ENCODE data around the gene NHLRC2. TPM values are rescaled to one million over a fixed set of nuclear protein-coding genes. Genes with fewer than 3 reads are reported as not detected.

The NHLRC2 gene
- total RNA-seq, 1 donor from 2014 or later, result 43.6 TPM

DNA sequence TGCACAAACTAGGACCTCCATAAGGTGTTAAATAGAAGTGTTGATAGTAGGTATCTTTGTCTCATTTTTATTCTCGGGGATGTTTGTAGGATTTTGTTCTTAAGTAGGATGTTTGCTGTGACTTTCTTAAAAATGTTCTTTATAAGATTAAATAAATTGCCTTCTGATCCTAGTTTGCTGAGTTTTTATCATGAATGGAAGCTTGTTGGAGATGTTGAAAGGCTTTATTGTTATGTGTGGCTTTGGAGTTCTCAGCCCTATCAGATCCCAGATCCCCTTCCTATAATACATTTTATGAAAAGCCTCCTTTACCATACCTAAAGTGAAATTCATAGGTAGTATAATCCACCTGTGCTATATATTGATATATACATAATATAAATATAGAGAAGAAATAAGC lies 40.1 kb downstream of the NHLRC2 start:
- H3K4me1 Mint-ChIP-seq (ENCODE audit: low read depth), result peaks cover 16% of the 10 kb centered on the region
- no peak overlapping the region for H3K27ac Mint-ChIP-seq
- DNase-seq (ENCODE audit: low spot score, unreplicated experiment), result no peak
- H3K4me3 Mint-ChIP-seq (ENCODE audit: low read depth), result no peak overlapping the region
- peaks cover 20% of the 10 kb centered on the region for H3K36me3 Mint-ChIP-seq (ENCODE audit: insufficient read depth)
- TF ChIP-seq, protein P1, sequence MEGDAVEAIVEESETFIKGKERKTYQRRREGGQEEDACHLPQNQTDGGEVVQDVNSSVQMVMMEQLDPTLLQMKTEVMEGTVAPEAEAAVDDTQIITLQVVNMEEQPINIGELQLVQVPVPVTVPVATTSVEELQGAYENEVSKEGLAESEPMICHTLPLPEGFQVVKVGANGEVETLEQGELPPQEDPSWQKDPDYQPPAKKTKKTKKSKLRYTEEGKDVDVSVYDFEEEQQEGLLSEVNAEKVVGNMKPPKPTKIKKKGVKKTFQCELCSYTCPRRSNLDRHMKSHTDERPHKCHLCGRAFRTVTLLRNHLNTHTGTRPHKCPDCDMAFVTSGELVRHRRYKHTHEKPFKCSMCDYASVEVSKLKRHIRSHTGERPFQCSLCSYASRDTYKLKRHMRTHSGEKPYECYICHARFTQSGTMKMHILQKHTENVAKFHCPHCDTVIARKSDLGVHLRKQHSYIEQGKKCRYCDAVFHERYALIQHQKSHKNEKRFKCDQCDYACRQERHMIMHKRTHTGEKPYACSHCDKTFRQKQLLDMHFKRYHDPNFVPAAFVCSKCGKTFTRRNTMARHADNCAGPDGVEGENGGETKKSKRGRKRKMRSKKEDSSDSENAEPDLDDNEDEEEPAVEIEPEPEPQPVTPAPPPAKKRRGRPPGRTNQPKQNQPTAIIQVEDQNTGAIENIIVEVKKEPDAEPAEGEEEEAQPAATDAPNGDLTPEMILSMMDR (IDR thresholded peaks at IDR 0.05; ENCODE audit: unreplicated experiment), result no peak
- peaks cover 2% of the 10 kb centered on the region for H3K9me3 Mint-ChIP-seq (ENCODE audit: low read depth)
- no peaks in the 10 kb centered on the region for H3K27me3 Mint-ChIP-seq

DNA sequence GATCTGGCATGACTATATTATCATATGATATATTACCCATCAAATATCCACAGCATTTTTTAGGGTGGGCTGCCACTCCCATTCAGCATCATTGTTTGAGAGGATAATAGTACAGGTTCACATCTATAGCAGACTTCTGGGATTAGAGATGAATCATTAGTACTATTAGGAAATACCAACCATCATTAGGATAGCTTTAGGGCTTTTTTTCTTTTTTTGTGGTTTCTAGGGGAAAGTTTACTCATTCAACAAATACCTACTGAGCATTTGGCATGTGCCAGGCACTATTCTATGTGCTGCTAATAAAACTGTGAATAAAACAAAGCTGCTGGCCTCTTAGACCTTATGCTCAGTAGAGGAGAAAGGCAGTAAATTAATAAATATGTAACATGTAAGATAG lies 40.6 kb downstream of the NHLRC2 start:
- H3K27me3 Mint-ChIP-seq, result no peaks in the 10 kb centered on the region
- peaks cover 16% of the 10 kb centered on the region for H3K4me1 Mint-ChIP-seq (ENCODE audit: low read depth)
- no peak overlapping the region for H3K4me3 Mint-ChIP-seq (ENCODE audit: low read depth)
- no peak for DNase-seq (ENCODE audit: low spot score, unreplicated experiment)
- TF ChIP-seq, protein P1 (IDR thresholded peaks at IDR 0.05; ENCODE audit: unreplicated experiment), result no peak
- no peaks in the 10 kb centered on the region for H3K9me3 Mint-ChIP-seq (ENCODE audit: low read depth)
- H3K27ac Mint-ChIP-seq, result no peak overlapping the region
- H3K36me3 Mint-ChIP-seq (ENCODE audit: insufficient read depth), result peaks cover 17% of the 10 kb centered on the region

DNA sequence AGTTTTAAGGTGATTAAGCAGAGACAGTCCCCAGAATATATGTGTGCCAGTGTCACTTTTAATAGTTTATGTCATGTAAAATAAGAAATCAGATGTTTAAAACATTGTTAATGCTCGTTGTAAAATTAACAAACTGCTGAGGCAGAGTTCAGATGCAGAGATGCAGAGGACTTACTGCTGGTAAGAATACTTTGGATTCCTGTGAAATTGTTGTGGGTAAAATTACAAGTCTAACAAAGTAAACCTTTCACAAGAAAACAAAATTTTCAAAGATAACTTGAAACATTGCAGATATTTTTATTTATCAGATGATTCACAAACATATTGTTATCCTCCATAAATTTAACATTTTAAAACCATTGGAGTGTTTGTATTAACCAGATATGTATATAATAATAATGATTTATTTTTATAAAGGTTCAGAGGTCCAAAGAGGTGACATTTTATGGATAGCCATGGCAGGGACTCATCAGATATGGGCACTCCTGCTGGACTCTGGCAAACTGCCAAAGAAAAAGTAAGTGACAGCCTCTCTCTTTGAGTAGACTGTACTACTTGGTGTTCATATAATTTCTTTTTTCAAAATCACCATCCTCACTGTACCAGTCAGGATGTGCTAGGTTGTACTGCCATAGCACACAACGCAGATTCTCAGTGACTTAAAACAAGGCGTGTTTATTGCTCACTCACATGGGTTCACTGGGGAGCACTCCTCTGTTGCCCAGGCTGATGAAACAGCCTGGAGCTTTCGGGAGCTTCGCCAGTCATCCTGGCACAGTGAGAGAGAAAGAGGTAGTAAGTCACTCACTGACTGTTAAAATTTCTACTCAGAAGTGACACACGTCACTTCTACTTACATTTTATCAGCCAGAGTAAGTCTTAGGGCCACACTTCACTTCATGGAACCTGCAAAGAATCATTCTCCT lies 43.5 kb downstream of the NHLRC2 start:
- Mint-ChIP-seq H3K36me3 (ENCODE audit: insufficient read depth) (peaks cover 23% of the 10 kb centered on the region), H3K27me3 (no peaks in the 10 kb centered on the region), H3K9me3 (ENCODE audit: low read depth) (no peaks in the 10 kb centered on the region), H3K4me3 (ENCODE audit: low read depth) (no peak overlapping the region), H3K27ac (no peak overlapping the region), H3K4me1 (ENCODE audit: low read depth) (peaks cover 17% of the 10 kb centered on the region)
- no peak for DNase-seq (ENCODE audit: low spot score, unreplicated experiment)
- TF ChIP-seq, protein P1 (IDR thresholded peaks at IDR 0.05; ENCODE audit: unreplicated experiment), result no peak

DNA sequence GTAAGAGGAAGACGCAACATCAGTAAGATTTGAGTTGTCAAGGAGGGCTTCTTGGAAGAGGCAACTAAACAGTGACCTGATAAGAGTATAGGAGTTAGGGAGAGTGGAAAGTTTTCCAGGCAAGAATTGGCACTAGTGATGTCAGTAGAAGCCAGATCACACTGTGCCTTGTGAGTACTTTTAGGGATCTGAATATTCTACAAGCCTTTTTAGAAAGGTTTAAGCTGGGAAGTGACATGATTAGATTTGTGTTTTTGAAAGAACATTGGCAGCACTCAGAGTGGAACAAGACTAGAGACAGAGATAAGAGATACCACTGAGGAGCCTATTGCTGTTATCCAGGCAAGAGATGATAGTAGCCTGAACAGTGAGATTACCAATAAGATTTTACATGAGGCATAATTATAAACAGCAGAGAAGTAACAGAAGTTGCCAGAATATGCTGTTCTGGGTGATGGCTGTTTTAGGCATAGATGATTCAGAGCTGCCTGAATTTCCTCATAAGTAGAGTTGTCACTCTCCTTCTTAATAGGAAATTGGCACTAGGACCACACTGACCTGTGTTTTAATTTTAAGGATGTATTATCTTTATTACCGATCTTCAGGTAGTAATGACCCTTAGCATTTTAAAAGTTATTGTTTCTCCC lies 45.6 kb downstream of the NHLRC2 start:
- Mint-ChIP-seq H3K27me3 (no peaks in the 10 kb centered on the region), H3K36me3 (ENCODE audit: insufficient read depth) (peaks cover 29% of the 10 kb centered on the region), H3K4me1 (ENCODE audit: low read depth) (peaks cover 2% of the 10 kb centered on the region), H3K27ac (no peak overlapping the region), H3K9me3 (ENCODE audit: low read depth) (no peaks in the 10 kb centered on the region), H3K4me3 (ENCODE audit: low read depth) (no peak overlapping the region)
- TF ChIP-seq, protein P1 (IDR thresholded peaks at IDR 0.05; ENCODE audit: unreplicated experiment), result no peak
- no peak for DNase-seq (ENCODE audit: low spot score, unreplicated experiment)

DNA sequence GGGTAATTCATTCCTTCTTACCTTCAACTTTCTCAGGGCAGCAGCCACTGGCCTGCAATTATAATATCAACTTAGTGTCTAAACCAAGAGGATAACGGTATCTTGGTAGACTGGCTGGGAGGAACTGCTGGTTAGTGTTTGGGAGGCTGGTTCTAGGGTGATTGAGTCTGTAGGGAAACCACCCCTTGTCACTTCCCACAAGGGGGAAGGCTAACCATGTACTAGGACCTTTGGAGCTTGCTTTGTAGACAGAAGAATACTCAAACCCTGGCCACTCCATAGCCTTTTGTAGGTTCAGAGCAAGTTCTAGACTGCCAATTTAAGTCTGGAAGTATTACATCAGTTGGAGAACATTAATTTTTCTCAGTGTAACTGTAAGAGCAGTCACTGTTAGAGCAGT lies 51.3 kb downstream of the NHLRC2 start:
- H3K4me1 Mint-ChIP-seq (ENCODE audit: low read depth), result peaks cover 2% of the 10 kb centered on the region
- no peaks in the 10 kb centered on the region for H3K27me3 Mint-ChIP-seq
- TF ChIP-seq, protein P1 (IDR thresholded peaks at IDR 0.05; ENCODE audit: unreplicated experiment), result no peak
- H3K4me3 Mint-ChIP-seq (ENCODE audit: low read depth), result no peak overlapping the region
- H3K9me3 Mint-ChIP-seq (ENCODE audit: low read depth), result no peaks in the 10 kb centered on the region
- H3K27ac Mint-ChIP-seq, result no peak overlapping the region
- H3K36me3 Mint-ChIP-seq (ENCODE audit: insufficient read depth), result peaks cover 29% of the 10 kb centered on the region
- DNase-seq (ENCODE audit: low spot score, unreplicated experiment), result no peak
